Measurements from ENCODE around the gene HTR7.

- TF ChIP-seq CTCF (IDR thresholded peaks at IDR 0.05 in 8 of 11, conservative IDR thresholded peaks at IDR 0.05 in 3 of 11), result no peak
- TF ChIP-seq POLR2AphosphoS5 (IDR thresholded peaks at IDR 0.05), result no peak
- TF ChIP-seq POLR2A (IDR thresholded peaks at IDR 0.05), result no peak
Measured at GRCh38 chr10:90785782-90786181, 72.1 kb downstream of the HTR7 start.
